Femur (tissue), 1 donor: ENCODE measurements around the gene TPBG.
A peak's percentile ranks its signal among the peaks of the same experiment; 100 is the strongest.

Experiments used
- DNase-seq: peaks from one replicate; pipeline ENCODE4 v3.0.0-alpha.2; 2017

The TPBG gene

GRCh38 chr6:82363428-82364086 is at the start of gene TPBG:
Gene TPBG, plus strand, starts transcription at chr6:82363817. Its CDS starts 1,145 bp downstream, at chr6:82364962.
- DNase-seq: peak; percentile 79

GRCh38 chr6:82322386-82322785 is 41.2 kb upstream of the TPBG start:
- no peak for DNase-seq

- DNase-seq: no peak
Observed at GRCh38 chr6:82329766-82330165, 33.9 kb upstream of the TPBG start.

- DNase-seq: no peak
Observed at GRCh38 chr6:82330171-82330804, 33.3 kb upstream of the TPBG start.

- no peak for DNase-seq
Observed at GRCh38 chr6:82331031-82331773, 32.4 kb upstream of the TPBG start.

GRCh38 chr6:82333781-82334180 is 29.8 kb upstream of the TPBG start:
- no peak for DNase-seq

- DNase-seq: no peak
Observed at GRCh38 chr6:82337688-82338257, 25.8 kb upstream of the TPBG start.

GRCh38 chr6:82348130-82348529 is 15.5 kb upstream of the TPBG start:
- no peak for DNase-seq

- no peak for DNase-seq
Observed at GRCh38 chr6:82353848-82354247, 9.8 kb upstream of the TPBG start.

GRCh38 chr6:82360552-82360951 is 3.1 kb upstream of the TPBG start:
- no peak for DNase-seq

- no peak for DNase-seq
Observed at GRCh38 chr6:82361631-82362030, 2.0 kb upstream of the TPBG start.

GRCh38 chr6:82362144-82362543 is 1.5 kb upstream of the TPBG start:
- DNase-seq: no peak

GRCh38 chr6:82362878-82363427 is 664 bp upstream of the TPBG start:
- DNase-seq: peak; percentile 67

GRCh38 chr6:82364087-82365015 is 734 bp downstream of the TPBG start:
- DNase-seq: peak; percentile 74

GRCh38 chr6:82365016-82365795 is 1.6 kb downstream of the TPBG start:
- peak; percentile 47 for DNase-seq

GRCh38 chr6:82367704-82368103 is 4.1 kb downstream of the TPBG start:
- DNase-seq: no peak

- DNase-seq: no peak
Observed at GRCh38 chr6:82370788-82371187, 7.2 kb downstream of the TPBG start.

GRCh38 chr6:82371799-82372546 is 8.4 kb downstream of the TPBG start:
- DNase-seq: no peak

GRCh38 chr6:82372656-82373055 is 9.0 kb downstream of the TPBG start:
- DNase-seq: no peak

- no peak for DNase-seq
Observed at GRCh38 chr6:82374516-82374915, 10.9 kb downstream of the TPBG start.

- DNase-seq: no peak
Observed at GRCh38 chr6:82376636-82377035, 13.0 kb downstream of the TPBG start.
